HPDE6-E6E7 (cell line): ENCODE measurements around the gene STAMBPL1.
"Not testable (repeated sequence)": the region's sequence is repeated elsewhere in the genome, so short reads cannot be mapped to it uniquely, and the experiment has no call there.

ENCODE experiments used
- DNase-seq: peaks from one replicate; pipeline ENCODE4 v3.0.0; 2011; ENCODE audit warnings: missing footprints; ENCODE audit errors: extremely low spot score

STAMBPL1 gene

GRCh38 chr10:88919041-88919440 is 39.0 kb downstream of the STAMBPL1 start:
- DNase-seq, result no peak

GRCh38 chr10:88920198-88920597 is 40.2 kb downstream of the STAMBPL1 start:
- no peak for DNase-seq

GRCh38 chr10:88920986-88921593 is 41.0 kb downstream of the STAMBPL1 start:
- DNase-seq, result no peak

GRCh38 chr10:88922041-88922440 is 42.0 kb downstream of the STAMBPL1 start:
- no peak for DNase-seq

GRCh38 chr10:88923520-88923919 is 43.5 kb downstream of the STAMBPL1 start:
- no peak for DNase-seq

GRCh38 chr10:88926566-88927415 is 46.7 kb downstream of the STAMBPL1 start:
- no peak for DNase-seq

GRCh38 chr10:88927416-88927690 is 47.3 kb downstream of the STAMBPL1 start:
- DNase-seq, result no peak

- no peak for DNase-seq
Measured at GRCh38 chr10:88928254-88928653, 48.2 kb downstream of the STAMBPL1 start.

- DNase-seq, result no peak
Measured at GRCh38 chr10:88931548-88931947, 51.5 kb downstream of the STAMBPL1 start.

GRCh38 chr10:88932029-88932428 is 52.0 kb downstream of the STAMBPL1 start:
- DNase-seq, result not testable (repeated sequence)

GRCh38 chr10:88932539-88933256 is 52.7 kb downstream of the STAMBPL1 start:
- peak; percentile 50 for DNase-seq

GRCh38 chr10:88933564-88933963 is 53.5 kb downstream of the STAMBPL1 start:
- no peak for DNase-seq

- DNase-seq, result peak; percentile 48
Measured at GRCh38 chr10:88934900-88935672, 55.0 kb downstream of the STAMBPL1 start.

GRCh38 chr10:88936656-88937055 is 56.6 kb downstream of the STAMBPL1 start:
- no peak for DNase-seq

GRCh38 chr10:88938039-88938438 is 58.0 kb downstream of the STAMBPL1 start:
- no peak for DNase-seq

GRCh38 chr10:88938938-88939337 is 58.9 kb downstream of the STAMBPL1 start:
- no peak for DNase-seq

GRCh38 chr10:88941026-88941425 is 61.0 kb downstream of the STAMBPL1 start:
- DNase-seq, result no peak

GRCh38 chr10:88943778-88944177 is 63.7 kb downstream of the STAMBPL1 start:
- DNase-seq, result no peak

- DNase-seq, result no peak
Measured at GRCh38 chr10:88944813-88945212, 64.8 kb downstream of the STAMBPL1 start.

- DNase-seq, result no peak
Measured at GRCh38 chr10:88946200-88946599, 66.2 kb downstream of the STAMBPL1 start.

- no peak for DNase-seq
Measured at GRCh38 chr10:88946965-88947590, 67.0 kb downstream of the STAMBPL1 start.

GRCh38 chr10:88949051-88949450 is 69.0 kb downstream of the STAMBPL1 start:
- DNase-seq, result no peak
